T-helper 9 cell (primary cell): ENCODE data around the gene DYNC2I2.
"Not testable (repeated sequence)": the region's sequence is repeated elsewhere in the genome, so short reads cannot be mapped to it uniquely, and the experiment has no call there.

ENCODE experiments used
- DNase-seq: peaks from one replicate; pipeline ENCODE4 v3.0.0-alpha.2; 2020
- total RNA-seq, 2 donors: gene quantifications; one replicate each; lab custom pipeline; 2026; lab: John Stamatoyannopoulos, UW

DYNC2I2 gene
- total RNA-seq, result 1.7 to 8.7 reads per million in 2 donors

DNA sequence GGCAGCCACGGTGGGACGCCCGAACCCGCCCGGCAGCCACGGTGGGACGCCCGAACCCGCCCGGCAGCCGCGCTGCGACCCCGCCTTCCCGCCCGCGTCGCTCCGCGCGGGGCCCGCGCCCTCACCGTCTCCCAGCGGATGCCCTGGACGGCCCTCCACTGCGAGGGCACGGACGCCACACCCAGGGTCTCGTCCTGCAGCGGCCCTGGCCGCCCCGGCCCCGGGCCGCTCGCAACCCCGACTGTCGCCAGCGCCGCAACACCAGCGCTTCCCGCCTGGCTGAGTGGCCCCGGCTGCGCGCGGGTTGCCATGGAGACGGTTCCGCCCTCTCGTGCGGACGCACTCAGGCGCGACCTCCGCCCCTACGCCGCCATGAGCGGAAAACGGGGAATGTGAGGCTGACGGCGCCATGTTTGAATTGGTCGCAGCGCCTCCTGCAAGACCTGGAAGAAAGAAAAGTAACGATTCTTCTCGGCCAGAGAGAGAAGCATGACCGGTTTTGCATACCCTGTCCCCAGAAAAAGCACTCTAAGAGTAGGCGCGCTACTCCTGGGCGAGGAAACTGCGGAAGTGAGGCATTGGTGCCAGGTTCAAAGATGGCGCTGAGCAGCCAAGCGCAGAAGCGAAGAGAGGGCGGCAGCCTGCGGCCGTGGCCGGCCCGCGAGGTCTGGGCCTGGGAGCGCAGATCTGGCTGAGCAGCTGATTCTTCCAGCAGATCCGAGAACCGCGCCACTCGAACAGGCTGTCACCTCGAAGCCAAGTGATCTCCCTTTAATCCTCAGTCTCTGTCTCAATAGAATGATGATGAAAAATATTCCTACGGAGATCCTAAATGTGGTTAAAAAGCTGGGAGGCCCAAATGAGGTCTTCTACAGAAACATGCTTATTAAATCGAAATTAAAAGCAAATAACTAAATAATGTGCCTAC, at the start of gene DYNC2I2:
DYNC2I2 (minus strand) TSS at position 432 of the 928 bp plus-strand sequence; CDS start at position 311, 121 bp downstream.
- DNase-seq, result peak; percentile 96

DNA sequence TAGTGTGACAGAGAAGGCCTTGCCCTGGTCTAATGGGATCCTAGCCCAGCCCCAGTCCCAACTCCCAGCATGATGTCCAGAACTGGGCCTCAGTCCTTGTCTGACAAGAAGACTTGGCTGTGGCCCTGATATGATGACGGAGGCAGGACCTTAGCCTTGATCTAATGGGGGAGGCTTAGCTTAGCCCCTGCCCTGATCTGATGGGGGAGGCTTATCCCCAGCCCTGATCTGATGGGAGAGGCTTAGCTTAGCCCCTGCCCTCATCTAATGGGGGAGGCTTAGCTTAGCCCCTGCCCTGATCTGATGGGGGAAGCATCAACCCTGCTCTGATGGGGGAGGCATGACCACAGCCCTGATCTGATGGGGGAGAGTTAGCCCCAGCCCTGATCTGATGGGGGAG, 49.4 kb upstream of the DYNC2I2 start:
- no peak for DNase-seq

DNA sequence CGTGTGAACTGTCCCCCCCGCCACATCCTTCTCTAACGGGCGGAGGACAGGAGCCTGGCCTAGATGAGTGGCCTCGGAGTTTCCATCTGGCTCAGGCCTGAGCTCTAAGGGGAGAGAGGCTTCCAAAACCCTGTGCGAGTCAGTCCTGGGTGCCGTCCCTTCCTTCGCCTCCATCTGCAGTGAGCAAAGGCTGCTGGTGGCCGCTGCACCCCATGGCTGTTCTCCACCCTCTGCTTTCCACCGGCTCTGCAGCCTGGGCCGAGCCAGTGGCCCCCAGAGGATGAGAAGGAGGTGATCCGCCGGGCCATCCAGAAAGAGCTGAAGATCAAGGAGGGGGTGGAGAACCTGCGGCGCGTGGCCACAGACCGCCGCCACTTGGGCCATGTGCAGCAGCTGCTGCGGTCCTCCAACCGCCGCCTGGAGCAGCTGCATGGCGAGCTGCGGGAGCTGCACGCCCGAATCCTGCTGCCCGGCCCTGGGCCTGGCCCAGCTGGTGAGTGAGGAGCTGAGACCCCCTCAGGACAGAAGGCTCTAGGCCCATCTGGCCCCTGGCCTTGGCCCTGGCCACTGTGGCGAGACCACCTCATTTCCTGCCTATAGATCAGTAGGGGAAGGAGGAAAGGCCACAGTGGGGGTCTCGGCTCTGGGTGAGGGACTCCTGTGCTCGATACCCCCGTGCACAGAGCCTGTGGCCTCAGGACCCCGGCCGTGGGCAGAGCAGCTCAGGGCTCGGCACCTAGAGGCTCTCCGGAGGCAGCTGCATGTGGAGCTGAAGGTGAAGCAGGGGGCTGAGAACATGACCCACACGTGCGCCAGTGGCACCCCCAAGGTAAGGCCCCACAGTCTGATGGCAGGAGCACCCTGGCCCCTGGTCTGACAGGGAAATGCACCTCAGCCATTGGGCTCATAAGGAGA, 48.7 kb upstream of the DYNC2I2 start:
- DNase-seq, result no peak

DNA sequence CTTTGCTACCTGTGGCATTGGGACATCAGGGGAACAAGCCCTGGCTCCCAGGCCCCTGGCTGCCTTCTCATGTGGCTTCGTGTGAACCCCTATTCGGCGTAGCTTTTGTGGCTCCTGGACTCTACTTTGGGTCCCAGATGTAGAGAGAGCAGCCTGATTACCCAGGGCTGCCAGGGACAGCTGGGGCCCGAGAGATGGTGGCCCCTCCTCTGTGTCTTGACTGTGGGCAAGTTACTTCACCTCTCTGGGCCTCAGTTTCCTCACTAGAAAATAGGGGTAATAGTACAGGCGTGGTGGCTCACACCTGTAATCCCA, 47.7 kb upstream of the DYNC2I2 start:
- no peak for DNase-seq

DNA sequence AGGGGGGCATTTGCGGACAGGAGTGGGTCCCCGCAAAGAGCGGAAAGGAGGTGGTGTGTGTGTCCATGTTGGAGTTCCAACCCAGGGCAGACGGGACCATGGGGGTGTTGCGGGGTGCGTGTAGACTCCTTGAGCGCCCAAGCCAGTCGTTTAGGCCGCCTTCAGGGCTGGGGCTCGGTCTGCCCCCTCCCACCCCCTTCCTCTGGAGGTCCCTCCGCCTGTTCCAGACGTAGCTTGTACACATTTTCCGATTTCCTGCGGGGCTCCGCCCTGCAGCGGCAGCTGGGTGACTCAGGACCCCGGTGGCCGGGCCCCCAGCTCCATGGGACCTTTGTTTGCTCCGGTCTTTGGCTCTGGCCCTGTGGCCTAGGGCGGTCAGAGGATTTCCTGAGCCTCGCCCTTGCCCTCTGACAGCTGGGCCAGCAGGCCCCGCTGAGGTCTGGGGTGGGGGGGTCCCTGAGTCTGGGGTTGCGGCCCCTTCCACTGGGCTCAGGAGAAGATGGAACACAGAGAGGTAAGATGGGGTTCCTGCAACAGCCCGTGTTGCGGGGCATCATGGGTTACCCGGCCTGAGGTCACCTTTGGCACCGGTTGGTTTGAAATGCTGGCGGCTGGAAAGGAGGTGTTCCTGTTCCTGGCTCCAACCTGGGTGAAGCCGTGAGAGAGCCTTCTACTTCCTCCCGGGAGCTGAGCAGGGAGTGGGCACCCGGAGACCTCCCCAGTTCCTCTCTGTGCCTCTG, 47.1 kb upstream of the DYNC2I2 start:
- DNase-seq, result no peak

DNA sequence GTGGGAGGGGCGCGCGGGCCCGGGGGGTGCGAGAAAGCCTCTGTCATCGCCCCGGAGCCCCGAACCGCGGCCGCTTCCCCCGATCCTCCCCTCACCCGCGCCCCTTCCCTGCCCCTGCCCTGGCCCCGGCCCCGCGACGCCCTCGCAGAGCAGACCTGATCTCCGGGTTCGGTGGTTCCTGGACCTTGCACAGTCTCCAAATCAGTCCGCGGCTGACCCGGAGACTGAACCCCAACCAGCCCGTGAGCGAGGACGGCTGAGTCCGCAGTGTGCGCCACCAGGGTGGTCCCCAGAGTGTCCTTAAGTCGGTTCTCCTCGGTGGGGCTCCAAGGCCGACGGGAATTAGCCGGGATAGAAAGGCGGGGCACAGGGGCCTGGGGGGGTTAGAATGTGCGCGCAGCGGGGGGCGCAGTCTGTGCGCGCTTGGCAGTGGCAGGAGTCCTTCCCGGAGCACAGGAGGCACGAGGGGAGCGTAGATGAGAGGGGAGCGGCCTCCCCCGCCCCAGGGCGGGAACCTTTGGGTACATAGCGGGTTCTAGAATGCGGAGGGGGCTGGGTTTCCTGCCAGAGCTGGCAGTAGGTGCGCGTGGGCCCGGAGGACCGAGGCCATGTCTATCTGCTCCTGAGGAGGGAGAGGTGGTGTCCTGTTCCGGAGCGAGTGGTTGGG, 46.4 kb upstream of the DYNC2I2 start:
- DNase-seq, result no peak

DNA sequence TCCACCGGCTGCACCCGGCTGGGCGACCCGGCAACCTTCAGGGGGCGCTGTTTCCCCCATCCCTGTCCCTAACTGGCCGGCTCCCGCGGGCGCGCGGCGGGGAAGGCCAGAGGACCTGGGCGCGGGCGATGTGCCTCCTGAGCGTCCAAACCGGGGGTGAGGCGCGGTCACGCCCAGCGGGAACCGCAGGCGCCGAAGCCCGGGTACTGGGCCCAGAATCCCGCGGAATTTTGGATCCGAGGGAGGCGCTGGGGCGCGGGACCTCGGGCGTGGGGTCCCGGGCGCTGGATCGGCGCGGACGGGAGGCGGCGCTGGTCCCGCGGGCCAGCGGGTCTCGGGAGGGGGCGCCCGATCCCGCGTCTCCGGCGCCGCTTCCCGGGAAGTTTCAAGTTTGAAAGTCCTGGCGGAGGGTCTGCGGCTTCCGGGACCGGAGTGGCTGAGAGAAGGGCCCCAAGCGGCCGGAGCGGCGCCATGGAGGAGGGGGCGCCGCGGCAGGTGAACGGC, 45.9 kb upstream of the DYNC2I2 start, which contains the start of gene PKN3:
PKN3 (plus strand) TSS at position 59 of the 504 bp plus-strand sequence; CDS start at position 472, 413 bp downstream.
- DNase-seq, result peak; percentile 93

DNA sequence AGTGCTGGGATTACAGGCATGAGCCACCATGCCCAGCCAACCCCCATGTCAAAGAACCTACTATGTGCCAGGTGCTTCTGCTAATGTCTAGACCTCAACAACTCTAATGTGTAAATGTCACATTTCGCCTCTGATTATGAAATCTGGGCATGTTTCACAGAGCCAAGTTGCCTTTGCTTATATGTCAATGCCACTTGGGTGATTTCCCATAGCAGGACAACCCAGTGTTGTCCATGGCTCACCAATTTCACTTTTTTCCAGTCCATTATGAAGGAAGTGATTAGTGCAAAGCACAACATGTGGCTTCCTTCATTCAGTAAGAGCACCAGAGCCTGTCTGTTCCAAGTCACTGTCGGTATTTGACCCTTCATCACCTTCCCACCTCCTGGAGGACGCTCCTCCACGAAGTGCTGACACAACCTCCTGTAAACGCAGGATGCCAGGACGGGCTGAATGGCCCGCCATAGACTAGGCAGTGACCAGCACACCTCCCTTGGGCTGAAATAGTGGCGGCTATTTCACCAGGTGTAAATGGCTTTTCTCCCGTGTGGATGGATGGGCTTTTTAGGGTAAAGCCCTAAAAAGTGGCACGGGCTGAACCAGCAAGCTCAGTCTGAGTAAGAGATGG, 44.7 kb upstream of the DYNC2I2 start:
- DNase-seq, result no peak

DNA sequence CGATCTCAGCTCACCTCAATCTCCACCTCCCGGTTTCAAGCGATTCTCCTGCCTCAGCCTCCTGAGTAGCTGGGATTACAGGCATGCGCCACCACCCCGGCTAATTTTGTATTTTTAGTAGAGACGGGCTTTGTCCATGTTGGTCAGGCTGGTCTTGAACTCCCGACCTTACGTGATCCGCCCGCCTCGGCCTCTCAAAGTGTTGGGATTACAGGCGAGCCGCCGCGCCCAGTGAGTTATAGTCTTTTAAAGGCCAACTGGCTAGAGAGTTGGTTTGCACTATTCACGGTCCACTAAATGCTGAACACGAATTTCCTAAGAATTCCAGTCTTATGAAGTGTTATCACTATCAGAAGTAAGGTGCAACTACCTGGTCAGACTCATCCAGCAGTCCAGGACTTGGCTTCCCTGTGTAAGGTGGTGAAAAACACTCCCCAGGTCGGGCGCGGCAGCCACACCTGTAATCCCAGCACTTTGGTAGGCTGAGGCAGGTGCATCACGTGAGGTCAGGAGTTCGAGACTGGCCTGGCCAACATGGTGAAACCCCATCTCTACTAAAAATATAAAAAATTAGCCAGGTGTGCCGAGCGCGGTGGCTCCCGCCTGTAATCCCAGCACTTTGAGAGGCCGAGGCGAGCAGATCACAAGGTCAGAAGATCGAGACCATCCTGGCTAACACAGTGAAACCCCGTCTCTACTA, 42.6 kb upstream of the DYNC2I2 start:
- DNase-seq, result not testable (repeated sequence)

DNA sequence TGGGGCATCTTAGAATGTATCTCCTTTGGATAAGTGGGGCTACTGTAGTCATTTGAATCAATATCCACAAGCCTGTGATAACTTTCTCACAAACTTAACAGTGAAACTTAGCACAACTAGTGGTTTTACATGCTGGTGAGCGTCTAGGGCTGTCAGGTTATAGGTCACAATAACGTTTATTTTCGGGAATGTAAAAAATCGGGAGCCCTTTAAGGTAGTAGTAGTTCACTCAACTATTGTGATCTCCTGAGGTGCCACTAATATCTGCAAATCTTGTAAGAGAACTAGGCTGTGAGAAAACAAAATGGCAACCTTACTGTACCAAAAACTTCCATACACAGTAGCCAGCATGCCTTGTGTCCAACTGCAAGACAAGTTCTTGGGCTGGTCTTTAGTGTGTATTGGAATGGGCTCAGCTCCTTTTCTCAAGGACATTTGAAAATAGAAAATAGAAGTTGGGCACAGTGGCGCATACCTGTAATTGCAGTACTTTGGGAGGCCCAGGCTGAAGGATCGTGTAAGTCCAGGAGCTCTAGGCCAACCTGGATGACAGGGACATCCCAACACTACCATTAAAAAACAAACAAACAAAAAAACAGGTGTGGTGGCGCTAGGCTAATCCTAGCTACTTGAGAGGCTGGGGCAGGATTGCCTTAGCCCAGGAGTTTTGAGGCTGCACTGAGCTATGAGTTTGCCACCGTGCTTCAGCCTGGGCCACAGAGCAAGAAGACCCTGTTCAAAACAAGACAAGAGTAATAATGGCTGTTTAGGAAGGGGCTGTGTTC, 40.5 kb upstream of the DYNC2I2 start:
- DNase-seq, result no peak

DNA sequence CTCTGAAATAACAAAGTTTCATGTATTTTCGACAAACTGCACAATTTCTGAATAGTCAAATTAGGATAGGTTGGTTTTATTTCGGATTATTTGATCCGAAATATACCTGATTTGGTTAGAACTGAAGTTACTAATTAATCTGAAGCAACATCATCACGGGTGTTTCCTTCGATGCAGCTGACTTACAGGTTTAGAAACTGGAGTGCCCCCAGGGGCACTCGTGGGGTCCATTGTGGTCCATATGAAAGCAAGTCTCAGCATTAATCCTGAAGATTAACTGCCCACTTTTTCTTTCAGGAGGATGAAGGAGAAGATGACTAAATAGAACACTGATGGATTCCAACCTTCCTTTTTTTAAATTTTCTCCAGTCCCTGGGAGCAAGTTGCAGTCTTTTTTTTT, 37.7 kb upstream of the DYNC2I2 start:
- no peak for DNase-seq

DNA sequence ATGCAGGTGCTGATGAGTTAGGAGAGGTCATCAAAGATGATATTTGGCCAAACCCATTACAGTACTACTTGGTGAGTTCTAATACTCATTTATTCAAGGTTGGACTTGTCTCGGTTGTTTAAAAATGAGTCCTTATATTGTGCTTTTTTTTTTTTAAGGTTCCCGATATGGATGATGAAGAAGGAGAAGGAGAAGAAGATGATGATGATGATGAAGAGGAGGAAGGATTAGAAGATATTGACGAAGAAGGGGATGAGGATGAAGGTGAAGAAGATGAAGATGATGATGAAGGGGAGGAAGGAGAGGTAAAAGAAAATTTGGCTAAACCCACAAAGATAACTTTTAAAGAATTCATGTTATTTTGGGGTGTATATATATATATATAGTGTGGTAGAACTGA, 37.1 kb upstream of the DYNC2I2 start:
- not testable (repeated sequence) for DNase-seq

DNA sequence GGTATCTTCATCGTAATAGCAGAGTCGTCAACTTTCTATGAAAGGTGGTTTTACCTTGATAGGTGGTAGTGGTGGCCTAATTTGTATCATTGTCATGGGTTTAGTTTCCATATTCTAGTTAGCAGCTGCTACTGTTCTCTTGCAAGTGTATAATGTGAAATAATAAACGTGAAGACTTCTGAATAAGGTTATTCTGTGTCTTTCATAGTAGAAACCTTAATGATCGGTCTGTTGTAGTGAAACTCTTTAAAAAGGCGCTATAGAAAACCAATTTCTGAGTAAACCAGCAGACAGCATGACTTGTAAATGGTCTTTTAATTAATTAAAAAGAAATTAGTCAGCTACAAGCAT, 34.0 kb upstream of the DYNC2I2 start:
- no peak for DNase-seq

DNA sequence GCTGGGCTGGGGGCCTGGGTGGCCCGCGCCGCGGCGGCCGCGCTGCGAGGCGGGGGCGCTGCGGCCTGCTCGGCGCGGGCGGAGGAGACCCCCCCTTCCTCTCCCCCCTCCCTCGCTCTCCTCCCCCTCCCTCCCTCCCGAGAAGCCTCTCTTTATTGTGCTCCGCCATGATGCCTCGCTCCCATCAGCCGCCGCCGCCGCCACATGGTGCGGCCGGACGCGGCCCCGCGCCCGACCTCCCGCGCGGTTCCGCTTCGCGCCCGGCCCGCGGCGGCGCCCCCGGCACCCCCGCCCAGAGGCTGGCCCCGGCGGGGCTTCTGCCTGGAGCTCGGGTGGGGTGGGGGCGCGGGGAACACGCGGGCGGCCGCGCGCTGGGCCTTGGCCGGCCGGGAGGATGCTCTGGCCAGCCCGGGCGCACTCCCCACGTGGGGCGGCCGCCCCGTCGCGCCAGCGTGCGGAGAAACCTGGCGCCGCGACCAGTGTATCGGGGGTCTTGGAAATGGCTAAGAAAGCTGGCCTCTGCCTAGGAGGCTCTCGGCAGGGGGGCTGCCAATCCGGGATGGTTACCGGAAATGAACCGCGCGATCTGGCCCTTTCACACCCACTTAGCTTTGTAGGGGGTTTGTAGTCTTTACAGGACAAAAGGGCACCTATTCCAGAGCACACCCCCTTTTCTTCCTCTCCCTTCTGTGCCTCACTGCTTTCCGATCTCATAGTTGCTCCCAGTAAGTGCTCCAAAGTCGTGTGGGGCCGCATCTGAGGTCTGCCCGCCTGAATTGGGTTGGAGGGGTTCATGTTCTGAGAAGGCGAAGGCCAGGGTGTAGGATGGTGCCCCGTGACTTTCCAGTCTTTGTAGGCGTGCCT, 33.4 kb upstream of the DYNC2I2 start:
- DNase-seq, result peak; percentile 56

DNA sequence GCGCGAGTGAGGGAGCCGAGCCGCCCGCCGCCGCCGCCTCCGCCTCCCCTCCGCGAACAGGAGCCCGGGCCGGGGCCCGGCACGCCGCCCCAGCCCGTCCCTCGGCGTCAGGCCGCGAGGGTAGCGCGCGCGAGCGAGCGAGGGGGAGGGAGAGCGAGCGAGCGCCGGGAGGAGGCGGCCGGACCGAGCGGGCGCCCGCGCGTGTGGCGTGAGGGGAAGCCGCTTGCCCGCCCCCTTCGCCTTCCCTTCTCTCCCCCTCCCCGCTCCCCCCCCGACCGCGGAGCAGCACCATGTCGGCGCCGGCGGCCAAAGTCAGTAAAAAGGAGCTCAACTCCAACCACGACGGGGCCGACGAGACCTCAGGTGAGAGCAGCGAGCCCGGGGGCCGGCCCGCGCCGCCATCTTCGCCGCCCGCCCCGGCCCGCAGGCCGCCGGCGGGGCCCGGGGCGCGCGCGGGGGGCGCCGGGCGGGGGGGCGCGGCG, 32.7 kb upstream of the DYNC2I2 start:
- peak; percentile 57 for DNase-seq

DNA sequence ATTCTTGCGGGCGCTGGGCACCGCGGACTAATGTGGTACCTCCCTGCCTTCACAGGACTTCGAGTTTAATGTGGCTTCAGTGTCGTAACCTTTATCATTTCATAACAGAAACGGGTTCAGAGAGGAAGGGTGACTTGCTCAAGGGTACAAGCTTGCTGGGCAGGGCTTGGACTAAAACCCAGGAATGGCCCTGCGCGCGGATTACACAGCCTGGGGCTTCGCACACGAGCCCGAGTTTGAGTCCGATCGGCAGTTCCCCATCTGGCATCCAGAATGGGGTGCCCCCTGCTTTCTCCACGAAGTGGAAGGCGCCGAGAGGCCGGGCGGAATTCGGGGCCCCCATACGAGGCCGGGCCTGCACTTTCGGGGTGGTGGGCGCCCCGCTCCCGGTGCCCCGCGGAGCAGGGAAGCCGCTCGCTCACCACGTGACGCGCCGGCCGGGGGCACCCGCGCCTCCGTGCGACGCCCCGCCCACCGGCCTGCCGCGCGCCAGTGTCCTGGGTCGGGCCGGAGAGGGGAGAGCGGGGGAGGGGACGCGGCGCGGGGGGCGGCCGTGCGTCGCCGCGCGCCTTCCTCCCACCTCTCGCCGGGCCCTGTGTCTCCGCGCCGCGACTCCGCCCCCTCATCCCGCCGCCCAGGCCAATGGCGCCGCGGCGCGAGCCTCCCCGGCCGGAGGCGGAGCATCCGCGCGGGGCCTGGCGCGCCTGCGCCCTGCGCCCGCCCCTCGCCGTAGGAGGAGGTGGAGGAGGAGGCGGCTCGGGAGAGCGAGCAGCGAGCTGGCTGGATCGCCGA, 32.0 kb upstream of the DYNC2I2 start, which contains the start of gene SET:
SET (plus strand) TSS at position 722 of the 792 bp plus-strand sequence. CDS start 361 bp downstream, outside the sequence.
- DNase-seq, result peak; percentile 85

DNA sequence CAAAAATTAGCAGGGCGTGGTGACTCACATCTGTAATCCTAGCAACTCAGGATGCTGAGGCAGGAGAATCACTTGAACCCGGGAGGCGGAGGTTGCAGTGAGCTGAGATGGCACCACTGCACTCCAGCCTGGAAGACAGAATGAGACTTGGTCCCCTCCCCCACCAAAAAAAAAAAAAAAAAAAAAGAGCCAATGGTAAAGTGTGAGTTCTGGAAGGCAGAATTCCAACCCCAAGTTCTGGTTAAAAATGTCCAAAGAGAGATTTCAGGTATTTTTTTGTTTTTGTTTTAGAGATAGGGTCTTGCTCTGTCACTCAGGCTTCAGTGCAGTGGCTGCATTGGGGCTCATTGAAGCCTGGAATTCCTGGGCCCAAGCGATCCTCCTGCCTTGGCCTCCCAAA, 30.8 kb upstream of the DYNC2I2 start:
- no peak for DNase-seq
